ENCODE data around the gene LRRC38.

Gene LRRC38

DNA sequence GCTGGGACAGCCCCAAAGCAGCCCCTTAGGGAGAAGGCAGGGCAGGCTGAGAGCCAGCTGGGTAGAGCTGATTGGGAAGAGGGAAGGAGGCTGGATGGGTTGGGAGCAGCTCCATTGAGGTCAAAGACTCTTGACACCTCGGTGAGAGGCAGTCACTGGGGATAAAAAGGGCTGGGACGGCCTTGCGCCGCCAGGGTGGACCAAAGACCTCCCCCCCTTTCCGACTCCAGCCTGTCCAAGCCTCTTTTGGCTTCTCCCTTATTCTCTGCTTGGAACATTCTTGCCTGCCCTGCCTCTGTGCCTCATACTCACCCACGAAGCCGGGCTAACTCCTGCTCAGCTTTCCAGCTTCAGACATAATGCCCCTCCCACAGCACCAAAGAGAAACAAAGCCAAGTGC, 51.1 kb downstream of the LRRC38 start:
- Histone ChIP-seq H3K36me3 (ENCODE audit: control insufficient read depth in 1 of 2, insufficient read depth in 2 of 2, low read length in 2 of 2) (no peaks in the 10 kb centered on the region), H2BK5ac (ENCODE audit: low read depth, low read length, poor library complexity) (no peak overlapping the region), H3K4me1 (ENCODE audit: control insufficient read depth in 1 of 2, insufficient read depth in 2 of 2, low read length in 2 of 2) (no peaks in the 10 kb centered on the region), H3K23ac (ENCODE audit: low read length) (no peak overlapping the region), H3K9ac (ENCODE audit: low read length) (no peak overlapping the region), H3K4me2 (ENCODE audit: low read length) (no peak overlapping the region), H3K27ac (ENCODE audit: low read depth, low read length) (no peak overlapping the region), H2BK12ac (ENCODE audit: low read length) (no peak overlapping the region), H3K4ac (ENCODE audit: low read depth, low read length) (no peak overlapping the region), H3K18ac (ENCODE audit: low read length) (no peak overlapping the region), H4K12ac (ENCODE audit: low read depth, low read length) (no peak overlapping the region), H2AFZ (ENCODE audit: insufficient read depth, low read length, poor library complexity) (no peak overlapping the region), H4K91ac (ENCODE audit: low read depth, low read length) (no peak overlapping the region), H3K9me3 (ENCODE audit: insufficient read depth, low read depth, low read length) (peaks cover 55% of the 10 kb centered on the region), H3K4me3 (ENCODE audit: low read depth, low read length) (no peak overlapping the region), H3K14ac (ENCODE audit: low read length) (no peak overlapping the region), H3K27me3 (ENCODE audit: insufficient read depth, low read length) (no peaks in the 10 kb centered on the region), H3K79me1 (ENCODE audit: low read length) (no peaks in the 10 kb centered on the region), H2BK120ac (ENCODE audit: insufficient read depth, low read length, poor library complexity) (no peak overlapping the region), H3K79me2 (ENCODE audit: control insufficient read depth, insufficient read depth, low read length, poor library complexity) (no peaks in the 10 kb centered on the region), H4K8ac (ENCODE audit: low read depth, low read length) (no peak overlapping the region), H2AK5ac (ENCODE audit: low read length) (no peak overlapping the region)
- DNase-seq: no peak
- no CpG with 5 or more reads among the region's 7 CpGs for WGBS (ENCODE audit: extremely low coverage, insufficient coverage, insufficient read length)

DNA sequence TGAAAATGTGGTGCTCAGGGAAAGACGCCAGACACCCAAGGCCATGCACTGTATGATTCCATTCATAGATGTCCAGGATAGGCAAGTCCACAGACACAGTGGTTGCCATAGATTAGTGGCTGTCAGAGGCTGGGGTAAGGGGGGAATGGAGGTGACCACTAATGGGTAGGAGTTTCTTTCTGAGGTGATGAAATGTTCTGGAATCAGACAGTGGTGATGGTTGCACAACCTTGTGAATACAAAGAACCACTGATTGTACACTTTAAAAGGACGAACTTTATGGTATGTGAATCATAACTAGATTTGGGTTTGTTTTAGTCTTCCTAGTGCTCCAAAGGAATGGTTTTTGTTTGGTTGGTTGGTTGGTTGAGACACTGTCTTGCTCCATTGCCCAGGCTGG, 51.8 kb downstream of the LRRC38 start:
- H3K9ac ChIP-seq (ENCODE audit: low read length): no peak overlapping the region
- H3K4ac ChIP-seq (ENCODE audit: low read depth, low read length): no peak overlapping the region
- no peak overlapping the region for H3K4me2 ChIP-seq (ENCODE audit: low read length)
- H4K8ac ChIP-seq (ENCODE audit: low read depth, low read length): no peak overlapping the region
- WGBS (ENCODE audit: extremely low coverage, insufficient coverage, insufficient read length): no CpG with 5 or more reads among the region's 2 CpGs
- peaks cover 51% of the 10 kb centered on the region for H3K9me3 ChIP-seq (ENCODE audit: insufficient read depth, low read depth, low read length)
- no peaks in the 10 kb centered on the region for H3K27me3 ChIP-seq (ENCODE audit: insufficient read depth, low read length)
- DNase-seq: no peak
- no peak overlapping the region for H3K18ac ChIP-seq (ENCODE audit: low read length)
- H3K79me2 ChIP-seq (ENCODE audit: control insufficient read depth, insufficient read depth, low read length, poor library complexity): no peaks in the 10 kb centered on the region
- H3K36me3 ChIP-seq (ENCODE audit: control insufficient read depth in 1 of 2, insufficient read depth in 2 of 2, low read length in 2 of 2): no peaks in the 10 kb centered on the region
- H4K91ac ChIP-seq (ENCODE audit: low read depth, low read length): no peak overlapping the region
- no peak overlapping the region for H4K12ac ChIP-seq (ENCODE audit: low read depth, low read length)
- H2BK12ac ChIP-seq (ENCODE audit: low read length): no peak overlapping the region
- H3K27ac ChIP-seq (ENCODE audit: low read depth, low read length): no peak overlapping the region
- H2BK5ac ChIP-seq (ENCODE audit: low read depth, low read length, poor library complexity): no peak overlapping the region
- H3K14ac ChIP-seq (ENCODE audit: low read length): no peak overlapping the region
- H2AFZ ChIP-seq (ENCODE audit: insufficient read depth, low read length, poor library complexity): no peak overlapping the region
- no peaks in the 10 kb centered on the region for H3K79me1 ChIP-seq (ENCODE audit: low read length)
- H3K4me3 ChIP-seq (ENCODE audit: low read depth, low read length): no peak overlapping the region
- no peak overlapping the region for H3K23ac ChIP-seq (ENCODE audit: low read length)
- no peaks in the 10 kb centered on the region for H3K4me1 ChIP-seq (ENCODE audit: control insufficient read depth in 1 of 2, insufficient read depth in 2 of 2, low read length in 2 of 2)
- no peak overlapping the region for H2BK120ac ChIP-seq (ENCODE audit: insufficient read depth, low read length, poor library complexity)
- H2AK5ac ChIP-seq (ENCODE audit: low read length): no peak overlapping the region

DNA sequence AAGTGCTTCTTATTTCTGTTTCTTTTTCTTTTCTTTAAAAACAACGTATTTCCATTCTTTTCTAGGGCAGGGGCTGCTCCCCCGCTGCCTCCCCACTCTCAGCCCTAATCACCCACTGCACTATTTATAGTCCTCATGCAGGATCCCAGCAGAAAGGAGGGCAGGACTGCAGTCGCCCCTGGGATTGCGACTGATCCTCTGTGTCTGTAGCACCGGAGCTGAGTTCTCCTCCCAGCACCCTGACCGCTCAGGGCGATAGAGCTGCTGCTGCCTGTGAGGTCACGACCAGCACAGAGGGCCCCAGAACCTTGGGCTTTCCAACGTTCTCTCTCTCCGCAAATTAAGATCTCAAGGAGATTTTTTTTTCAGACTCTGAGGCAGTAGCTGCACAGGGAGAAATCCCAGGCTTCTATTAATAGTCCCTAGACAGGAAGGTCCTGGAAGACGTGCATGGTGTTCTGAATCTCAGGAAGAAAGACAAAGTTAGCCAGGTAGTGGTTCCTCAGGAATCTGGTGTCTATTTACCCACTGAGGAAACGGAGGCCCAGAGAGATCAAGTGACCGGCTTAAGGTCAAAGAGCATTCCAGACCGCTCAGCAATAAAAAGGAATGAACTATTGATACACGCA, 56.8 kb downstream of the LRRC38 start:
- no peak overlapping the region for H4K91ac ChIP-seq (ENCODE audit: low read depth, low read length)
- H4K12ac ChIP-seq (ENCODE audit: low read depth, low read length): no peak overlapping the region
- H3K27me3 ChIP-seq (ENCODE audit: insufficient read depth, low read length): no peaks in the 10 kb centered on the region
- no peaks in the 10 kb centered on the region for H3K4me1 ChIP-seq (ENCODE audit: control insufficient read depth in 1 of 2, insufficient read depth in 2 of 2, low read length in 2 of 2)
- H3K36me3 ChIP-seq (ENCODE audit: control insufficient read depth in 1 of 2, insufficient read depth in 2 of 2, low read length in 2 of 2): no peaks in the 10 kb centered on the region
- H4K8ac ChIP-seq (ENCODE audit: low read depth, low read length): no peak overlapping the region
- H2BK120ac ChIP-seq (ENCODE audit: insufficient read depth, low read length, poor library complexity): no peak overlapping the region
- no peaks in the 10 kb centered on the region for H3K79me2 ChIP-seq (ENCODE audit: control insufficient read depth, insufficient read depth, low read length, poor library complexity)
- no peak overlapping the region for H2AK5ac ChIP-seq (ENCODE audit: low read length)
- H3K9me3 ChIP-seq (ENCODE audit: insufficient read depth, low read depth, low read length): peaks cover 35% of the 10 kb centered on the region
- H3K4ac ChIP-seq (ENCODE audit: low read depth, low read length): no peak overlapping the region
- no peak overlapping the region for H2BK5ac ChIP-seq (ENCODE audit: low read depth, low read length, poor library complexity)
- H2BK12ac ChIP-seq (ENCODE audit: low read length): no peak overlapping the region
- H2AFZ ChIP-seq (ENCODE audit: insufficient read depth, low read length, poor library complexity): no peak overlapping the region
- H3K27ac ChIP-seq (ENCODE audit: low read depth, low read length): no peak overlapping the region
- H3K4me3 ChIP-seq (ENCODE audit: low read depth, low read length): no peak overlapping the region
- no peak overlapping the region for H3K9ac ChIP-seq (ENCODE audit: low read length)
- no peak for DNase-seq
- no peak overlapping the region for H3K18ac ChIP-seq (ENCODE audit: low read length)
- H3K23ac ChIP-seq (ENCODE audit: low read length): no peak overlapping the region
- H3K79me1 ChIP-seq (ENCODE audit: low read length): no peaks in the 10 kb centered on the region
- H3K4me2 ChIP-seq (ENCODE audit: low read length): no peak overlapping the region
- no peak overlapping the region for H3K14ac ChIP-seq (ENCODE audit: low read length)
- WGBS (ENCODE audit: extremely low coverage, insufficient coverage, insufficient read length): no CpG with 5 or more reads among the region's 15 CpGs

DNA sequence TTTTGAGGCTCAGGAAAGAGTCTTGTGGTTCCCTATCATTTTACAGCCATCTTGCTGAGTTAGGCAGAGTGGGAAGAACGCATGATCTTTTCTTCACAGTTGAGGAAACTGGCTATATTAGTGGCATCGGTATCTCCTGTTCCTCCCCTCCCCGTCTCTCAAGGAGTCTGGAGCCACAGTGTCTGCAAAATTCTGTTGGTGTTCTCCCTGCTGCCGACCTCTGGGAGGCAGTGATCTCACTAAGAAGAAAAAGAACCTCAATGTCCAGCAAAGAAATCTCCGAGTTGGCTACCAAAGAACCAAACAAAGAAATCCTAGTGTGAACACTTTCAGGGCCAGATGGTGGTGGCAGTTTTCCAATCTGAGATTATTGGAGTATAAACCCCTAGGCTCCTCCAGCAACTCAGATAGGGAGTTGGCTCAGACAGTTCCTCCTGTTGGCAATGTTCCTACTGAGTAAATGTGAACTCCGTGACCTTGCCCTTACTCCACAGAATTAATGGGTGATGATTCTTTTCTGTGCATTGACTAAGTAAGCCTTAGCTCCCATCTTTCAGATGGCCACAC, 62.3 kb downstream of the LRRC38 start:
- H3K23ac ChIP-seq (ENCODE audit: low read length): no peak overlapping the region
- no peaks in the 10 kb centered on the region for H3K36me3 ChIP-seq (ENCODE audit: control insufficient read depth in 1 of 2, insufficient read depth in 2 of 2, low read length in 2 of 2)
- H3K79me2 ChIP-seq (ENCODE audit: control insufficient read depth, insufficient read depth, low read length, poor library complexity): no peaks in the 10 kb centered on the region
- no peak overlapping the region for H3K14ac ChIP-seq (ENCODE audit: low read length)
- no peak overlapping the region for H3K4me3 ChIP-seq (ENCODE audit: low read depth, low read length)
- no peak overlapping the region for H2AK5ac ChIP-seq (ENCODE audit: low read length)
- H3K27me3 ChIP-seq (ENCODE audit: insufficient read depth, low read length): no peaks in the 10 kb centered on the region
- H2BK12ac ChIP-seq (ENCODE audit: low read length): no peak overlapping the region
- H3K4me2 ChIP-seq (ENCODE audit: low read length): no peak overlapping the region
- no peak overlapping the region for H2BK120ac ChIP-seq (ENCODE audit: insufficient read depth, low read length, poor library complexity)
- no CpG with 5 or more reads among the region's 6 CpGs for WGBS (ENCODE audit: extremely low coverage, insufficient coverage, insufficient read length)
- H2AFZ ChIP-seq (ENCODE audit: insufficient read depth, low read length, poor library complexity): no peak overlapping the region
- H3K18ac ChIP-seq (ENCODE audit: low read length): no peak overlapping the region
- no peak overlapping the region for H3K4ac ChIP-seq (ENCODE audit: low read depth, low read length)
- H4K8ac ChIP-seq (ENCODE audit: low read depth, low read length): no peak overlapping the region
- no peak overlapping the region for H2BK5ac ChIP-seq (ENCODE audit: low read depth, low read length, poor library complexity)
- no peaks in the 10 kb centered on the region for H3K79me1 ChIP-seq (ENCODE audit: low read length)
- no peak overlapping the region for H3K27ac ChIP-seq (ENCODE audit: low read depth, low read length)
- H4K12ac ChIP-seq (ENCODE audit: low read depth, low read length): no peak overlapping the region
- H3K9me3 ChIP-seq (ENCODE audit: insufficient read depth, low read depth, low read length): peaks cover 23% of the 10 kb centered on the region
- no peak for DNase-seq
- H3K9ac ChIP-seq (ENCODE audit: low read length): no peak overlapping the region
- no peaks in the 10 kb centered on the region for H3K4me1 ChIP-seq (ENCODE audit: control insufficient read depth in 1 of 2, insufficient read depth in 2 of 2, low read length in 2 of 2)
- H4K91ac ChIP-seq (ENCODE audit: low read depth, low read length): no peak overlapping the region
